Calu3 (cell line): ENCODE measurements around the gene SPSB1. TPM values are rescaled to one million over a fixed set of nuclear protein-coding genes. Genes with fewer than 3 reads are reported as not detected.

Source experiments
- BruUV-seq: library from RNA; stranded (reverse); fragments of 400-500 nt; replicated peaks from 2 replicates; lab custom pipeline; 2021; lab: Mats Ljungman, UMichigan
- CTCF ChIA-PET: fragments of 300-600 bp; sonication (Branson Sonifier 250); formaldehyde crosslinking; loops from one replicate; lab custom pipeline; 2022; ENCODE audit warnings: antibody characterized with exemption; lab: Charles Lee
- DNase-seq: peaks from one replicate; pipeline ENCODE4 v3.0.0; 2022
- H3K27ac Mint-ChIP-seq: one replicate; pipeline ENCODE4 v1.8.0; 2022; ENCODE audit warnings: mixed read lengths; ENCODE audit not compliant: unreplicated experiment
- H3K27me3 Mint-ChIP-seq: one replicate; pipeline ENCODE4 v1.8.0; 2022; ENCODE audit warnings: mixed read lengths; ENCODE audit not compliant: unreplicated experiment
- H3K36me3 Mint-ChIP-seq: one replicate; pipeline ENCODE4 v1.8.0; 2022; ENCODE audit warnings: mild to moderate bottlenecking, moderate library complexity, mixed read lengths; ENCODE audit not compliant: insufficient read depth, unreplicated experiment
- H3K4me1 Mint-ChIP-seq: one replicate; pipeline ENCODE4 v1.8.0; 2022; ENCODE audit warnings: mild to moderate bottlenecking, low read depth, mixed read lengths; ENCODE audit not compliant: unreplicated experiment
- H3K4me3 Mint-ChIP-seq: one replicate; pipeline ENCODE4 v1.8.0; 2022; ENCODE audit warnings: mild to moderate bottlenecking, low read depth, moderate library complexity, mixed read lengths; ENCODE audit not compliant: unreplicated experiment
- H3K9me3 Mint-ChIP-seq: one replicate; pipeline ENCODE4 v1.8.0; 2022; ENCODE audit warnings: low read depth, mixed read lengths; ENCODE audit not compliant: unreplicated experiment
- intact Hi-C: fragments of 100-400 bp; cut with micrococcal nuclease; formaldehyde crosslinking; loops from one replicate; pipeline ENCODE4 v1.10.0; 2022; ENCODE audit not compliant: unreplicated experiment
- total RNA-seq: library from RNA; stranded (reverse); gene quantifications from 2 replicates; pipeline ENCODE4 v1.2.3, GENCODE V29; 2022
- TF ChIP-seq, protein P1 (sequence below): fragments of 200-600 bp; IDR thresholded peaks from one replicate; pipeline ENCODE4 v1.8.0; 2022; ENCODE audit warnings: antibody characterized with exemption; ENCODE audit not compliant: unreplicated experiment

The SPSB1 gene
- total RNA-seq, 1 experiment from 2014 or later = 4.9 TPM

GRCh38 chr1:9331558-9332346 is 39.1 kb downstream of the SPSB1 start:
- intact Hi-C loops = no loop called here
- H3K4me1 Mint-ChIP-seq = no peaks in the 10 kb centered on the region
- no peaks in the 10 kb centered on the region for H3K9me3 Mint-ChIP-seq
- BruUV-seq = no TSS peak
- H3K27me3 Mint-ChIP-seq = no peaks in the 10 kb centered on the region
- TF ChIP-seq, protein P1, sequence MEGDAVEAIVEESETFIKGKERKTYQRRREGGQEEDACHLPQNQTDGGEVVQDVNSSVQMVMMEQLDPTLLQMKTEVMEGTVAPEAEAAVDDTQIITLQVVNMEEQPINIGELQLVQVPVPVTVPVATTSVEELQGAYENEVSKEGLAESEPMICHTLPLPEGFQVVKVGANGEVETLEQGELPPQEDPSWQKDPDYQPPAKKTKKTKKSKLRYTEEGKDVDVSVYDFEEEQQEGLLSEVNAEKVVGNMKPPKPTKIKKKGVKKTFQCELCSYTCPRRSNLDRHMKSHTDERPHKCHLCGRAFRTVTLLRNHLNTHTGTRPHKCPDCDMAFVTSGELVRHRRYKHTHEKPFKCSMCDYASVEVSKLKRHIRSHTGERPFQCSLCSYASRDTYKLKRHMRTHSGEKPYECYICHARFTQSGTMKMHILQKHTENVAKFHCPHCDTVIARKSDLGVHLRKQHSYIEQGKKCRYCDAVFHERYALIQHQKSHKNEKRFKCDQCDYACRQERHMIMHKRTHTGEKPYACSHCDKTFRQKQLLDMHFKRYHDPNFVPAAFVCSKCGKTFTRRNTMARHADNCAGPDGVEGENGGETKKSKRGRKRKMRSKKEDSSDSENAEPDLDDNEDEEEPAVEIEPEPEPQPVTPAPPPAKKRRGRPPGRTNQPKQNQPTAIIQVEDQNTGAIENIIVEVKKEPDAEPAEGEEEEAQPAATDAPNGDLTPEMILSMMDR = no peak
- no peak overlapping the region for H3K4me3 Mint-ChIP-seq
- no peak for DNase-seq
- no peaks in the 10 kb centered on the region for H3K36me3 Mint-ChIP-seq
- H3K27ac Mint-ChIP-seq = no peak overlapping the region
- CTCF ChIA-PET = no interaction called here

DNA sequence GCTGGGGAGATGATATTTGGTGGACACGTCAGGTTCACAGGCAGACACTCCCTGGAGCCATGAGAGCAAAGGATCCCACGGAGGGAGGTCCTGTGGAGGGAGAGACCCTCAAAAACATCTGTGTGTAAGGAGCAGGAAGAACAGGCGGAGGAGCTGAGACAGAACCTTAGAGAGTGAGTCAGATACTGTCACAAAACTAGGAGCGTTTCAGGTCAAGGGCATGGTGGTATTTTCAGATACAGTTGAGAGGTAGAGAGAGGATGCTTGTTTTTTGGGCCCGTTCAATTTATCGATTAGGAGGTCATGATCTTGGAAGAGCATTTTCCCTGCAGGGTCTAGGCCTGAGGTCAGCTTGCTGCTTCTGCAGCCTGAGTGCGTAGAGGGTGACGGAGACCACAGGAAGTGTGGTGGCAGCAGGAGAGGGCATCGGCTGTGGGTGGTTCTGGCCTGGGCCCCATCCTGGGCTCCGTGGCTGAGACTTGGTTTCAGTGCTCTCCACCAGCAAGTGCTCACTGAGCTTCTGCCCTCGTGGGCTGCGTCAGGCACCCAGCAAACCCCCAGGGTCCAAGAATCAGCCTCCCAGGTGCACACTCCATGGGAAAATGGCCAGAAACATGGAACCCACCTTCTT is 39.9 kb downstream of the SPSB1 start:
- BruUV-seq = no TSS peak
- H3K4me1 Mint-ChIP-seq = no peaks in the 10 kb centered on the region
- no peak overlapping the region for H3K27ac Mint-ChIP-seq
- H3K4me3 Mint-ChIP-seq = no peak overlapping the region
- no peaks in the 10 kb centered on the region for H3K36me3 Mint-ChIP-seq
- DNase-seq = no peak
- no peaks in the 10 kb centered on the region for H3K27me3 Mint-ChIP-seq
- intact Hi-C loops = no loop called here
- CTCF ChIA-PET = no interaction called here
- H3K9me3 Mint-ChIP-seq = no peaks in the 10 kb centered on the region
- TF ChIP-seq, protein P1 = no peak

DNA sequence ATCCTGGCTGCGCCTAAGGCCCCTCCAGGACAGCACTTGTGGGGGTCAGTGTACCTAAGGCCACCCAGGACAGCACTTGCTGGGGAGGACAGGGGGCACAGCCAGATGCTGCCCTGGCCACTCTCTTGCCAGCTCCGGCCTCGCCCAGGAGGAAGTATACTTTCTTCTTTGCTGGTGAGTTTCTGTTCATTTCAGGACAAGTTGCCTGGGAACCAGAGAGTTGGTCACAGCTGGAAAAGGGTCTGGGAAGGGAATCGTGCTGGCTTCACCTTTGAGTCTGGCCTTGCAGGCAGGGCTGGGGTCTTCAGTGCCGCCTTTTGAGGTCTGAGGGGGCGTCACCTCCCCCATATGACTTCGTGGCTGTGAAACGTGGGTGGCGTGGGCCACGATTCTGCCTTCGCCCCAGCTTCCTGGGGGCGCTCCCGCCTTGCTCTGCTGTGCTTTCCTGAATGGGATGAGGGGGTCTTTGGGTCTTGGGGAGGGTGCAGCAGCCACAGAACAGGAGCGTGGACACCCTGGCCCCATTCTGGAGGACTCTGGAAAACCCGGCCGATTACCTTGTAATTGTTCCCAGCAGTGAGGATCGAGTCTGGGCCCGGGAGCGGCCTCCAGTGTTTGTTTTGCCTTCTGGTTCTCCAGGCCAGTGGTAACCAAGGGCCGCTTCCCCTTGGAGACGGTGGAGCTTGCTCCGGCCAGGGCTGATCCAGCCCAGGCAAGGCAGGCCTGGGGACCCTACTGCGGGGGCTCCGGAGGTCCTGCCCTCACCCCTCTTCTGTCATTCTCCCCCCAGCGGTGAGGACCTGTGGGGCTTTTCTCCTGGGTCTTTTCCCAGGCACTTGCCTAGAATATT is 45.9 kb downstream of the SPSB1 start:
- no peaks in the 10 kb centered on the region for H3K4me1 Mint-ChIP-seq
- CTCF ChIA-PET = interaction anchor here (0.5 kb wide), 1 partner anchor 333 kb away, joined by 6 read pairs; no protein-coding TSS in a partner anchor
- TF ChIP-seq, protein P1 = no peak
- H3K4me3 Mint-ChIP-seq = no peak overlapping the region
- no peak overlapping the region for H3K27ac Mint-ChIP-seq
- H3K36me3 Mint-ChIP-seq = no peaks in the 10 kb centered on the region
- H3K9me3 Mint-ChIP-seq = no peaks in the 10 kb centered on the region
- intact Hi-C loops = no loop called here
- no TSS peak for BruUV-seq
- H3K27me3 Mint-ChIP-seq = no peaks in the 10 kb centered on the region
- no peak for DNase-seq

DNA sequence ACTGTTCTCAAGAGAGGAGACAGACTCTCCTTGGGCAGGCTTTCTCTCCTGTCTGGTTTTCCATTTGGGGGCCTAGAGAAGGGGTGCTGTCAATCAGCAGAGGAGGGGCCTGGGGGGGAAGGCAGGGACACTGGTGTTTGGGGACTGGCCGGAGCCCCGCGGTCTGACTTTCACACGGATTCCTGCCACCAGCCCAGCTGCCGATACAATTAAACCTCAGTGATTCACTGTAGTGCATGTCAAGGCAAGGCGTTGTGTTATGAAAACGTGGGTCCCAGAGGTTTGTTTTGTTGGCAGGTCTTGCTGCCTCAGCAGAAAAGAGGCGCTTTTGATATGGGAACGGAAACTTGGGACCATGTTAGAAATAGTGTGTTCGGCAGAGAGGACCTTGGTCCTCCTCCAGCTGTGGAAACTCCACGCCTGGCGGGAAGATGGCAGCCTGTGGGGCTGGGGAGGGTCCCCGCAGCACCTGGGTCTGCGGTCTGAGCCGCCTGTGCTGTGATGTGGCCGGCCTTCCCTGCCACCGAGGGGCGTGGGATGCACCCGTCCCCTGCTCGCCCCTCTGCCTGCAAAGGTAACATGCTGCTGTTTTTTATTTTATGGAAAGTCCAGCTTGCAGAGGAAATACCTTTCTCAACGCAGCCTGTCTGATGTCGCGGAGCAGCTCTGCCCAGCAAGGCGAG is 47.6 kb downstream of the SPSB1 start:
- Mint-ChIP-seq H3K27me3 (no peaks in the 10 kb centered on the region), H3K9me3 (no peaks in the 10 kb centered on the region), H3K4me3 (no peak overlapping the region), H3K4me1 (no peaks in the 10 kb centered on the region), H3K36me3 (no peaks in the 10 kb centered on the region), H3K27ac (no peak overlapping the region)
- BruUV-seq = no TSS peak
- TF ChIP-seq, protein P1 = no peak
- no peak for DNase-seq
- intact Hi-C loops = no loop called here
- CTCF ChIA-PET = no interaction called here
